ENCODE results near the gene COX18.

DNA sequence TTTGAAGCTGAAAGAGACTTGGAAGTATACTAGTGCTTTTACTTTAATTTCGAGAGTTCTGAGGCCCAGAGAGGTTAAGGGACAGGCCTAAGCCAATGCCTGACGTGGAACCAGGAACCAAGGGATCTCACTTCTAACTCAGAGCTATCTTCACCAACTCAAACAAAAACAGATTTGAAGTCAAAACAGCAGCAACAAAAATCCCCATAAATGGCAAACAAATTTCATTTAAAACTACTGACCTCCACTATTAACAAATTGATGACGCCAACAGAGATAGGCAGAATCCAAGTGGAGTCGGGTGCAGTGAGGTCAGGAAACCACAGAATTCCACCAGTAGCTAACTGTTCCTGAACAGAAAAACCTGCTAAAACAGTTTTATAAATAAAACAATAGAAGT is 5.0 kb downstream of the COX18 start:
- TF ChIP-seq ZFP3 (CRISPR knock-in tag; IDR thresholded peaks at IDR 0.05) (no peak), RARB (CRISPR knock-in tag; IDR thresholded peaks at IDR 0.05) (no peak)

Data from SK-N-SH treated with all-trans-retinoic acid at 6 μM for 48 hours (cell line).